SU-DHL-6 (cell line): ENCODE measurements around the gene TLR9.

Experiments
- H2AFZ ChIP-seq: fragments of 200-600 bp; sonication (generic); 2 replicates; pipeline ENCODE4 v1.6.1; 2014; ENCODE audit warnings: low read depth, mild to moderate bottlenecking, moderate library complexity, mixed read lengths, antibody characterized with exemption, low read length; ENCODE audit not compliant: severe bottlenecking
- H3F3A ChIP-seq: fragments of 200-600 bp; shearing (Covaris generic); 2 replicates; pipeline ENCODE4 v1.6.0; 2016; ENCODE audit warnings: antibody characterized with exemption, mild to moderate bottlenecking; ENCODE audit not compliant: insufficient read depth
- H3K27ac ChIP-seq: fragments of 200-600 bp; sonication (generic); 2 replicates; pipeline ENCODE4 v1.5.1; 2016; ENCODE audit warnings: low read depth, mild to moderate bottlenecking, low read length, moderate library complexity, mixed read lengths
- H3K27me3 ChIP-seq: fragments of 200-600 bp; sonication (generic), shearing (Covaris generic); 2 replicates; pipeline ENCODE4 v1.6.0; 2014; ENCODE audit warnings: mild to moderate bottlenecking, low read length
- H3K36me3 ChIP-seq: fragments of 200-600 bp; sonication (generic); 2 replicates; pipeline ENCODE4 v1.6.1; 2014; ENCODE audit warnings: mild to moderate bottlenecking, low read length, mixed read lengths
- H3K4me2 ChIP-seq: fragments of 300-600, 200-600 bp; shearing (Covaris generic), sonication (generic); 2 replicates; pipeline ENCODE4 v1.6.0; 2014; ENCODE audit warnings: low read length, low read depth, mild to moderate bottlenecking; ENCODE audit not compliant: poor library complexity, severe bottlenecking
- H3K4me3 ChIP-seq: fragments of 200-600 bp; sonication (generic); 2 replicates; pipeline ENCODE4 v1.5.1; 2014; ENCODE audit warnings: antibody characterized with exemption, low read length, mild to moderate bottlenecking, mixed read lengths; ENCODE audit not compliant: insufficient read depth, poor library complexity, severe bottlenecking
- H3K79me2 ChIP-seq: fragments of 200-600 bp; sonication (generic); 2 replicates; pipeline ENCODE4 v1.6.1; 2014; ENCODE audit warnings: mild to moderate bottlenecking, low read length, moderate library complexity; ENCODE audit not compliant: insufficient read depth
- H3K9ac ChIP-seq: fragments of 200-600 bp; sonication (generic); 2 replicates; pipeline ENCODE4 v1.7.0; 2014; ENCODE audit warnings: mild to moderate bottlenecking, low read length
- H3K9me2 ChIP-seq: fragments of 200-600 bp; sonication (generic); replicated peaks from 2 replicates; pipeline ENCODE4 v1.6.1; 2014; ENCODE audit warnings: low read length; ENCODE audit not compliant: insufficient read depth
- H3K9me3 ChIP-seq: fragments of 200-600 bp; sonication (generic); 2 replicates; pipeline ENCODE4 v1.6.1; 2014; ENCODE audit warnings: low read length, mixed read lengths; ENCODE audit not compliant: insufficient read depth
- H4K20me1 ChIP-seq: fragments of 200-600 bp; sonication (generic); 2 replicates; pipeline ENCODE4 v1.6.1; 2014; ENCODE audit warnings: low read depth, mild to moderate bottlenecking, antibody characterized with exemption, low read length, moderate library complexity, mixed read lengths
- EZH2phosphoT487 ChIP-seq: fragments of 200-600 bp; sonication (generic), shearing (Covaris generic); conservative IDR thresholded peaks from 2 replicates; pipeline ENCODE4 v1.6.1; 2018; ENCODE audit warnings: mild to moderate bottlenecking, antibody characterized with exemption, low read length, moderate library complexity, mixed read lengths
- TF ChIP-seq, protein P1 (sequence below): fragments of 200-600 bp; sonication (generic); IDR thresholded peaks from one replicate; pipeline ENCODE4 v1.5.1; 2017; ENCODE audit warnings: antibody characterized with exemption, mild to moderate bottlenecking, low read length, moderate library complexity; ENCODE audit not compliant: insufficient read depth, poor library complexity, severe bottlenecking

TLR9 gene

DNA sequence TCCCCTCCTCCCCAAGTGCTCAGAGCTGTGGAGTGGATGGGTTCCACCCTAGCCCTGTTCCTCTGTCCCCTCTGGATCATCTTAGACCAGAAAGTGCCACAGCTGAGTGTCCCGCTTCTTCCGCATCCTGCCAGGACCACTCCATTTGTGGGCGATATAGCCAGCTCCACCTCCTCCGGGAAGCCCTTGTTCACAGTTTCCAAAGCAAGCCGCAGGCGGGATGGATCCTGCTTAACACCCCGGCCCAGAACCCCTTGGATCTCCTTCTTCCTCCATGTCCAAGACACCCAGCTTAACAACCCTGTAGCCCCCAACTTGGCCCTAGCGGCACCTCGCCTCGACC is 28.0 kb downstream of the TLR9 start:
- Histone ChIP-seq H2AFZ (peak overlapping the region; percentile 94), H3K9me3 (no peaks in the 10 kb centered on the region), H3K27ac (0 out of 2 replicates have a peak overlapping the region, but pooled peaks have one; percentile 34), H3K9ac (peak overlapping the region; percentile 95), H3K27me3 (no peaks in the 10 kb centered on the region), H3K79me2 (peaks cover 14% of the 10 kb centered on the region), H4K20me1 (no peaks in the 10 kb centered on the region), H3K4me2 (peak overlapping the region; percentile 94), H3K9me2 (no peaks in the 10 kb centered on the region), H3K36me3 (no peaks in the 10 kb centered on the region; the same call in 1 of the 2 replicates), H3F3A (no peaks in the 10 kb centered on the region), H3K4me3 (peak overlapping the region; percentile 93)
- no peak for TF ChIP-seq EZH2phosphoT487
- TF ChIP-seq, protein P1, sequence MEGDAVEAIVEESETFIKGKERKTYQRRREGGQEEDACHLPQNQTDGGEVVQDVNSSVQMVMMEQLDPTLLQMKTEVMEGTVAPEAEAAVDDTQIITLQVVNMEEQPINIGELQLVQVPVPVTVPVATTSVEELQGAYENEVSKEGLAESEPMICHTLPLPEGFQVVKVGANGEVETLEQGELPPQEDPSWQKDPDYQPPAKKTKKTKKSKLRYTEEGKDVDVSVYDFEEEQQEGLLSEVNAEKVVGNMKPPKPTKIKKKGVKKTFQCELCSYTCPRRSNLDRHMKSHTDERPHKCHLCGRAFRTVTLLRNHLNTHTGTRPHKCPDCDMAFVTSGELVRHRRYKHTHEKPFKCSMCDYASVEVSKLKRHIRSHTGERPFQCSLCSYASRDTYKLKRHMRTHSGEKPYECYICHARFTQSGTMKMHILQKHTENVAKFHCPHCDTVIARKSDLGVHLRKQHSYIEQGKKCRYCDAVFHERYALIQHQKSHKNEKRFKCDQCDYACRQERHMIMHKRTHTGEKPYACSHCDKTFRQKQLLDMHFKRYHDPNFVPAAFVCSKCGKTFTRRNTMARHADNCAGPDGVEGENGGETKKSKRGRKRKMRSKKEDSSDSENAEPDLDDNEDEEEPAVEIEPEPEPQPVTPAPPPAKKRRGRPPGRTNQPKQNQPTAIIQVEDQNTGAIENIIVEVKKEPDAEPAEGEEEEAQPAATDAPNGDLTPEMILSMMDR = no peak

DNA sequence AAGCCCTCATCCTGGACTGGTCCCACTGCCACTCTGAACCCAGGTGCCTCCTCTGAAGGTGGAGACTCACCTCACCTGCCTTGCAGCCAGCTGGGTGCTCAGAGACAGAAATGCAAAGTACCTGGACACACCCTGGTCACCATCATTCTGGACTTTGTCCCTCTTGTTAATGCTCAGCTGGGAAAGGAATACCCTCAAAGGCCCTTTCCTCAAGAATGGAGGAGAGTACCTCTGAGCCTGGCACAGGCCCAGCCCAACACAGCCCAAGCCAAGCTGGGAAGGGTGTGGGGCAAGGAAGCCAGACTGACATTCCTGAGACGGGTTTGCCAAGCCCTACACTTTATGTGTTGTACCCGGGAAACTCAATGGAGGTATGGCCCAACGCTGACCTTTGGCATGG is 28.5 kb downstream of the TLR9 start:
- Histone ChIP-seq H3K4me3 (no peak overlapping the region), H3K36me3 (no peaks in the 10 kb centered on the region; the same call in 1 of the 2 replicates), H3K27ac (no peak overlapping the region), H3K79me2 (peaks cover 14% of the 10 kb centered on the region), H3K9me3 (no peaks in the 10 kb centered on the region), H4K20me1 (no peaks in the 10 kb centered on the region), H3K27me3 (no peaks in the 10 kb centered on the region), H3K4me2 (no peak overlapping the region), H3F3A (no peaks in the 10 kb centered on the region), H3K9me2 (no peaks in the 10 kb centered on the region), H3K9ac (no peak overlapping the region), H2AFZ (no peak overlapping the region)
- TF ChIP-seq, protein P1 = no peak
- no peak for TF ChIP-seq EZH2phosphoT487

DNA sequence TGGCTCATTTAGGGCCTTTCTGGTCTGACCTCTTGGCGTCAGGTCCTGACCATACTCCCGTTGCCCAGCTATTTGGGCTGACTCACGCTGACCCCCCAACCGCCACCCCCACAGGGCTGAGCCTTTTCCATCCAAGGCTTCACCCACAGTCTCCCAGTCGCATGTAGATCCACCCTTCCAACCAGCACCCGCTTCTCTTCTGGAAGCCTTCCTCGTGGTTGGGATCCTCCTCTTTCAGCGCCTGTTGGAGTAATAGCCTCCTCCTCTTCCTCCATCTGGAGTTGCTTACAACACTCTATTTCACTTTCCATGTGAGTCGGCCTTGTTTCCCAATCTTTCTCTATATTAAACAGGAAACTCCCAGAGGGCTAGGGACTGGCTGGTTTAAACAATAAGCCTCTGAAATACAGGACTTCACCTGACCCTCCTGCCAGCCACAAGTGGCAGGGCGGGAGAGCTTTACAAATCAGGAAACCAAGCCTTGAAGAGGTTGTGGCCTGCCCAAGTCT is 29.6 kb downstream of the TLR9 start:
- Histone ChIP-seq H3K27me3 (no peaks in the 10 kb centered on the region), H3K9me2 (no peaks in the 10 kb centered on the region), H2AFZ (no peak overlapping the region), H3K9me3 (no peaks in the 10 kb centered on the region), H3K27ac (no peak overlapping the region), H3K9ac (no peak overlapping the region), H3K4me2 (no peak overlapping the region), H3K4me3 (no peak overlapping the region), H4K20me1 (no peaks in the 10 kb centered on the region), H3K79me2 (peaks cover 14% of the 10 kb centered on the region), H3F3A (no peaks in the 10 kb centered on the region), H3K36me3 (no peaks in the 10 kb centered on the region)
- TF ChIP-seq EZH2phosphoT487 = no peak
- TF ChIP-seq, protein P1 = no peak

DNA sequence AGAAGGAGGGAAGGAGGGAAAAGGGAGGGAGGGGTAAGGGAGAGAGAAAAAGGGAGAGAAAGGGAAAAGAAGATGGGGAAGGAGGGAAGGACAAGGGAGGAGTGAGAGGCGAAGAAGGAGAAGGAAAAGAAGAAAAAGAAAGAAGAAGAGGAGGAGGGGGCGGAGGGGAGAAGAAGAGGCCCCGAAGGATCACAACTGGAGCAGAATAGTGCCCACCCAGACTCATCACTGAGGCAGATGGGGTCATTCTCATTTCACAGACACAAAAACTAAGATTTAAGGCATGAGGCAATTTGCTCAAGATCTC is 30.2 kb downstream of the TLR9 start:
- Histone ChIP-seq H2AFZ (no peak overlapping the region), H3K9ac (no peak overlapping the region), H3K9me2 (no peaks in the 10 kb centered on the region), H3K79me2 (peaks cover 14% of the 10 kb centered on the region), H3K36me3 (no peaks in the 10 kb centered on the region), H3F3A (no peaks in the 10 kb centered on the region), H4K20me1 (no peaks in the 10 kb centered on the region), H3K4me2 (no peak overlapping the region), H3K27ac (no peak overlapping the region), H3K27me3 (no peaks in the 10 kb centered on the region), H3K4me3 (no peak overlapping the region), H3K9me3 (no peaks in the 10 kb centered on the region)
- TF ChIP-seq, protein P1 = no peak
- TF ChIP-seq EZH2phosphoT487 = no peak
